Heart right ventricle (tissue), 16 donors: Measurements from ENCODE around the gene OTUB2. TPM values are rescaled to one million over a fixed set of nuclear protein-coding genes. Genes with fewer than 3 reads are reported as not detected.

ENCODE experiments used
- ATAC-seq, 8 donors: fragments of 200-7000 bp; cut with Tn5 transposase; one replicate each; pipeline ENCODE4 v1.9.1; 2020; ENCODE audit warnings: mild to moderate bottlenecking in 8 of 8, moderate library complexity in 8 of 8, moderate number of reproducible peaks in 1 of 8
- DNase-seq, 2 donors: peaks; one replicate each; pipeline ENCODE4 v3.0.0-alpha.2; 2020
- H3K27ac ChIP-seq, 10 donors: fragments of 200-600 bp; sonication (generic) in 2 of 10; one replicate each; pipeline versions ENCODE4 v1.5.0 to v1.8.0; 2020 to 2022; ENCODE audit warnings: mild to moderate bottlenecking in 3 of 10
- H3K27me3 ChIP-seq, 7 donors: fragments of 200-600 bp; one replicate each; pipeline ENCODE4 v1.8.0; 2021 to 2022; ENCODE audit warnings: mild to moderate bottlenecking in 2 of 7
- H3K36me3 ChIP-seq, 9 donors: fragments of 200-600 bp; sonication (generic) in 1 of 9; one replicate each; pipeline versions ENCODE4 v1.5.0 to v1.8.0; 2020 to 2022; ENCODE audit warnings: mild to moderate bottlenecking in 2 of 9
- H3K4me1 ChIP-seq, 9 donors: fragments of 200-600 bp; sonication (generic) in 1 of 9; one replicate each; pipeline versions ENCODE4 v1.5.0 to v1.8.0; 2020 to 2022; ENCODE audit warnings: mild to moderate bottlenecking in 4 of 9
- H3K4me3 ChIP-seq, 10 donors: fragments of 200-600 bp; sonication (generic) in 2 of 10; one replicate each; pipeline versions ENCODE4 v1.5.0 to v1.8.0; 2020 to 2022; ENCODE audit warnings: mild to moderate bottlenecking in 7 of 10, moderate library complexity in 2 of 10
- H3K9me3 ChIP-seq, 11 donors: fragments of 200-600 bp in 10 of 11; sonication (generic) in 2 of 11; one replicate each; pipeline versions ENCODE4 v1.5.0 to v1.8.0; 2013 to 2022; ENCODE audit warnings: mild to moderate bottlenecking in 2 of 11, control low read depth in 1 of 11, moderate library complexity in 1 of 11
- WGBS, 2 donors: extraction: QIAGEN DNeasy Blood & Tissue Kit; methylation state at CpG; one replicate each; pipeline ENCODE4 v1.1.7; 2013; ENCODE audit warnings: inconsistent platforms in 1 of 2; 5-methylcytosine and 5-hydroxymethylcytosine counted together
- intact Hi-C, 10 donors: fragments of 100-400 bp; cut with DNase I; formaldehyde crosslinking; loops; one replicate each; pipeline versions ENCODE4 v1.11.1 to v1.14.2; 2022
- polyA plus RNA-seq, 2 donors: library from polyadenylated mRNA; stranded (reverse); fragments of 200-250 nt; gene quantifications; one replicate each; pipeline ENCODE4 v1.2.3, GENCODE V29; 2013
- total RNA-seq, 10 donors: library from RNA; stranded (reverse); fragmentation: NEBNext Ultra II Directional in 3 of 10; extraction: Animal tissue kit (Norgen Biotek cat#: 25700) in 3 of 10; gene quantifications; one replicate each; pipeline versions ENCODE4 v1.2.1 to v1.2.4, GENCODE V29; 2021 to 2023
- TF ChIP-seq, protein P1 (sequence below), 9 donors: fragments of 200-600 bp; sonication (generic) in 2 of 9; IDR thresholded peaks; one replicate each; pipeline versions ENCODE4 v1.5.0 to v1.8.0; 2021 to 2022; ENCODE audit warnings: antibody characterized with exemption in 9 of 9, mild to moderate bottlenecking in 5 of 9, moderate library complexity in 1 of 9
- donor health status: Arrhythmogenic right ventricular cardiomyopathy.
- donor health status: ischemic (EF 13 %, LVEDD 7.1; RV severe dilation, severe dysfunction).
- donor health status: healthy with polysubstance abuse.
- donor health status: DM: no; HTN: yes; CAD: no.
- donor health status: DM: no; HTN: no; CAD: no.
- donor health status: ischemic (EF 25% LVEDD 6.9; RV normal size, moderate dysfunction).
- donor health status: ischemic (EF 25% LVEDD 5.7; RV mildly dilated, moderate dysfunction).
- donor health status: healthy.
- donor health status: DM: yes; HTN: yes; CAD: no.
- donor health status: Ischemic cardiomyopathy.
- donor health status: ischemic (EF 35%, LVEDD 5.7; RV mildly dilated, moderate dysfunction).
- donor health status: nonischemic (EF 11% LVEDD 7.7; RV severe dilation, severe dysfunction).
- donor health status: DM: yes; HTN: yes; CAD: no.
- donor health status: PGD.
- donor health status: ischemic (EF 29% LVEDD 5.4; RV normal size, mild dysfunction).
- donor health status: nonischemic (EF 23%, LVEDD 6.1; RV moderate dilation, normal function).

The OTUB2 gene
- total and polyA plus RNA-seq, 12 donors, result 0.07 to 0.37 (median 0.16) TPM; not detected in 1

DNA sequence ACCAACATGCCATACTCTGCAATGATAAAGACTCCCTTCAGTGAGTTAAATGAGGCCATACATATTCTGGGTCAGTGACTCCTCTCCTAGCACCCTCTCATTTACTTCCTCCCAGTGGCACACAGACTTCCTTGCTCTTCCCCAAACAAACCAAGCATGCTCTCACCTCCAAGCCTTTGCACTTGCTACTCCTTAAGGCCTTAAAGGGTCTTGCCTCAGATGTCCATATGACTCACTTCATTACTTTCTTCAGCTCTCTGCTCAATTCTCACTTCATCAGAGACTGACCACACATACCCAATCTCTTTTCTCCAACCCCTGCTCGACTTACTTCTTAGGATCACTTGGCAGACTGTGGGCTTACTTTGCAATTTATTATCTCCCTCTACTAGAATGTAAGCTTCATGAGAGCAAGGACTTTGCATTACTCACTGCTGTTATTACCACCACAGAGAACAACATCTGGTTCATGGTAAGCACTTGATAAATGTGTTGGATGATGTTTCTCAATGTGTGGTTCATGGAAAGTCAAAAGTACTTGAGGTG lies 32.1 kb downstream of the OTUB2 start:
- Histone ChIP-seq H3K4me1 (peaks cover 0 to 54% (median 15%) of the 10 kb centered on the region in 9 donors), H3K27me3 (no peaks in the 10 kb centered on the region), H3K4me3 (no peak overlapping the region), H3K27ac (no peak overlapping the region), H3K36me3 (peaks cover 5 to 100% (median 80%) of the 10 kb centered on the region in 9 donors), H3K9me3 (no peaks in the 10 kb centered on the region)
- WGBS, 2 donors, result 75 to 88% methylated on average over 1 of the region's 1 CpG
- ATAC-seq, result no peak
- TF ChIP-seq, protein P1, sequence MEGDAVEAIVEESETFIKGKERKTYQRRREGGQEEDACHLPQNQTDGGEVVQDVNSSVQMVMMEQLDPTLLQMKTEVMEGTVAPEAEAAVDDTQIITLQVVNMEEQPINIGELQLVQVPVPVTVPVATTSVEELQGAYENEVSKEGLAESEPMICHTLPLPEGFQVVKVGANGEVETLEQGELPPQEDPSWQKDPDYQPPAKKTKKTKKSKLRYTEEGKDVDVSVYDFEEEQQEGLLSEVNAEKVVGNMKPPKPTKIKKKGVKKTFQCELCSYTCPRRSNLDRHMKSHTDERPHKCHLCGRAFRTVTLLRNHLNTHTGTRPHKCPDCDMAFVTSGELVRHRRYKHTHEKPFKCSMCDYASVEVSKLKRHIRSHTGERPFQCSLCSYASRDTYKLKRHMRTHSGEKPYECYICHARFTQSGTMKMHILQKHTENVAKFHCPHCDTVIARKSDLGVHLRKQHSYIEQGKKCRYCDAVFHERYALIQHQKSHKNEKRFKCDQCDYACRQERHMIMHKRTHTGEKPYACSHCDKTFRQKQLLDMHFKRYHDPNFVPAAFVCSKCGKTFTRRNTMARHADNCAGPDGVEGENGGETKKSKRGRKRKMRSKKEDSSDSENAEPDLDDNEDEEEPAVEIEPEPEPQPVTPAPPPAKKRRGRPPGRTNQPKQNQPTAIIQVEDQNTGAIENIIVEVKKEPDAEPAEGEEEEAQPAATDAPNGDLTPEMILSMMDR (IDR thresholded peaks at IDR 0.05), result no peak
- intact Hi-C loops, result no loop called here
- no peak for DNase-seq

DNA sequence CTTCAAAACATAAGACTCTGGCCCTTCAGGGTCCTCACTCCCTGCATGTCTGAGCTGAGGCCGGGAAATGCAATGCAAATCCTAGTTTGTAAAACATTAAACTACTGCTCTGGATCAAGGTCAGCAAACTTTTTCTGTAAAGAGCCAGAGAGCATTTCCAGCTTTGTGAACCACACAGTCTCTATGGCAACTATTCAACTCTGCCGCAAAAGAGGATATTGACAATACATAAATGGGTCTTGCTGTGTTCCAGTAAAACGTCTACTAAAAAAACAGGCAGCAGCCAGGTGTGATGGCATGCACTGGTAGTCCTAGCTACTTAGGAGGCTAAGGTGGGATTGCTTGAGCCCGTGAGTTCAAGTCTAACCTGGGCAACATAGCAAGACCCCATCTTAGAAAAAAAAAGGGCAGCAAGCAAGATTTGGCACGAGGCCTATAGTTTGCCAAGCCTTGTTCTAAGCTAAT lies 32.6 kb downstream of the OTUB2 start:
- DNase-seq, result no peak
- Histone ChIP-seq H3K4me1 (peaks cover 0 to 59% (median 15%) of the 10 kb centered on the region in 9 donors), H3K36me3 (peaks cover 5 to 100% (median 80%) of the 10 kb centered on the region in 9 donors), H3K4me3 (no peak overlapping the region), H3K9me3 (no peaks in the 10 kb centered on the region), H3K27ac (no peak overlapping the region), H3K27me3 (no peaks in the 10 kb centered on the region)
- TF ChIP-seq, protein P1 (IDR thresholded peaks at IDR 0.05), result no peak
- WGBS, 2 donors, result 87 to 90% methylated on average over 5 of the region's 5 CpGs
- ATAC-seq, result no peak
- intact Hi-C loops, result no loop called here

DNA sequence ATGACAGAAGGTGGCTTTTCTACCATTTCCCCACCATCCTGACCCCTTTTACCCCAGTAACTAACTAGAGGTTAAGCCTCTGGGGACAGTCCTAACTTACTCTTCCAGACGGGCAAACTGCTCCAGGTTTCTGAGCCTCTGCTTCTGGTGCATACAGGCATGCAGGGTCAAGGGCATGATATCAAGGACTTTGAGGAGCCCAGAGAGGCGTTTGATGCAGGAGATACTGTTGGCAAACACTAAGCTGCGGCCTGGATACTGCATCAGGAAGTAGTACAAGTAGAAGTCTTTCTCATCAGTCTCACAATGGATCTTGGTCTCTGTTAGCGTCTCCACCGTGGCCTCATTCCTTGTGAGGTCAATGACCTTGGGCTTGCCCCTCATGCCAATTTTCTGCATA lies 33.9 kb downstream of the OTUB2 start:
- ATAC-seq (no peak), DNase-seq (no peak)
- no peak overlapping the region for H3K27ac ChIP-seq
- peaks cover 5 to 89% (median 67%) of the 10 kb centered on the region in 9 donors for H3K36me3 ChIP-seq
- 48 to 58% methylated on average over 5 of the region's 5 CpGs for WGBS, 2 donors
- H3K4me3 ChIP-seq, result no peak overlapping the region
- TF ChIP-seq, protein P1 (IDR thresholded peaks at IDR 0.05), result no peak
- peaks cover 0 to 59% (median 15%) of the 10 kb centered on the region in 9 donors for H3K4me1 ChIP-seq
- H3K27me3 ChIP-seq, result no peaks in the 10 kb centered on the region
- intact Hi-C loops, result no loop called here
- H3K9me3 ChIP-seq, result no peaks in the 10 kb centered on the region

DNA sequence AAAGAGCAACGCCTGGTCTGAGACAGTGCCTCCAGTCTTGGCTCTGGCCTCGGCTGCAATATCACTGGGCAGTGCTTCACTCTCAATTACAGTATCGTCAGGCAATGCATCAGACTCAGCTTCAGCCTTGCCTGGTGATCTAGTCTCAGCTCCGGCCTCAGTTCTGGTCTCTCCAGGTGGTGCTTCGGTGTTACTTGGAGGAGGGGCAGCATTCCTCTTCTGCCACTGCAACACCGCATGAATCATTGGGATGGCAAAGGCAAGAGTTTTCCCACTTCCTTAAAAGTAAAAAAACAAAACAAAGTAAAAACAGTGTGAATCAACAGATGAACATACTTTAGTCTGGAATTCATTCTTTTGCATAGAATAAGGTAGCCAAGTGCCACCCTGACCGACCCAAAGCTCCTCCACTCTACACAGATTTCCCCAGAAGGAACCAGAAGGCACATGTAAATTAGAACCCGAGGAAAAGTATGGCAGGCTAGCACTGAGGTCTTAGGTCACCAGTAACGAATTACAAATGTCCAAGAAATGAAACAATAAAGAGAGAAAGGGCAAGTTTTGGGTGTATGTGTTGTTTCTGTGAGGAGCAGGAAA lies 36.3 kb downstream of the OTUB2 start:
- peaks cover 5 to 72% (median 31%) of the 10 kb centered on the region in 9 donors for H3K4me1 ChIP-seq
- H3K27ac ChIP-seq, result no peak overlapping the region
- ATAC-seq (no peak), DNase-seq (no peak)
- WGBS, 2 donors, result 73 to 77% methylated on average over 9 of the region's 9 CpGs
- peaks cover 0 to 2% (median 0%) of the 10 kb centered on the region in 11 donors for H3K9me3 ChIP-seq
- no peaks in the 10 kb centered on the region for H3K27me3 ChIP-seq
- H3K36me3 ChIP-seq, result peaks cover 4 to 65% (median 44%) of the 10 kb centered on the region in 9 donors
- TF ChIP-seq, protein P1 (IDR thresholded peaks at IDR 0.05), result no peak
- intact Hi-C loops, result no loop called here
- no peak overlapping the region for H3K4me3 ChIP-seq
